ENCODE measurements around the gene RELT.

RELT gene

DNA sequence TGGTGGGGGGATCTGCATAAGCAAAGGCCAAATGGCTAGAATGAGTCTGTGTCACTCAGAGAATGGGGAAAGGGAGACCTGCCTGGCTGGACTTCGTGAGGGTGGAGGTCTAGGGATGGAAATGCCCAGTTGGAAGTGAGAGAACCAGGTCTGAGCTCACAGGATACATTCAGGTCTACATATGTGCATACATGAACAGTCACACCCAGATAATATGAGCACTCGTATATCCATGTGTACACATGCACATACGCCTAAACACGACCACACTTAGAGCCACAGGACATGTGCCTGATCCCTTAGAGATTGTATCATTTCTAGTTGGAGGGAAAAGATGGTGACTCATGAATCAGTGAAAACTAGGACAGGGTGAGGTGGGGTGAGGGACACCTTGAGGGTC, 21.1 kb upstream of the RELT start:
- no peak overlapping the region for H3K27ac ChIP-seq
- TF ChIP-seq CTCF (IDR thresholded peaks at IDR 0.05), result no peak
- H3K36me3 ChIP-seq (ENCODE audit: control insufficient read depth, insufficient read depth, low read length), result no peaks in the 10 kb centered on the region
- no peaks in the 10 kb centered on the region for H3K9me3 ChIP-seq (ENCODE audit: control insufficient read depth, low read length)
- H3K79me2 ChIP-seq, result peaks cover 5% of the 10 kb centered on the region
- H3K4me3 ChIP-seq (ENCODE audit: low read depth, low read length), result no peak overlapping the region
- no peak overlapping the region for H2AFZ ChIP-seq
- peaks cover 18% of the 10 kb centered on the region for H3K4me1 ChIP-seq
- no peaks in the 10 kb centered on the region for H3K27me3 ChIP-seq (ENCODE audit: control insufficient read depth, insufficient read depth, low read length)
- no peak overlapping the region for H3K9ac ChIP-seq
- H3K4me2 ChIP-seq (ENCODE audit: low read length), result no peak overlapping the region

DNA sequence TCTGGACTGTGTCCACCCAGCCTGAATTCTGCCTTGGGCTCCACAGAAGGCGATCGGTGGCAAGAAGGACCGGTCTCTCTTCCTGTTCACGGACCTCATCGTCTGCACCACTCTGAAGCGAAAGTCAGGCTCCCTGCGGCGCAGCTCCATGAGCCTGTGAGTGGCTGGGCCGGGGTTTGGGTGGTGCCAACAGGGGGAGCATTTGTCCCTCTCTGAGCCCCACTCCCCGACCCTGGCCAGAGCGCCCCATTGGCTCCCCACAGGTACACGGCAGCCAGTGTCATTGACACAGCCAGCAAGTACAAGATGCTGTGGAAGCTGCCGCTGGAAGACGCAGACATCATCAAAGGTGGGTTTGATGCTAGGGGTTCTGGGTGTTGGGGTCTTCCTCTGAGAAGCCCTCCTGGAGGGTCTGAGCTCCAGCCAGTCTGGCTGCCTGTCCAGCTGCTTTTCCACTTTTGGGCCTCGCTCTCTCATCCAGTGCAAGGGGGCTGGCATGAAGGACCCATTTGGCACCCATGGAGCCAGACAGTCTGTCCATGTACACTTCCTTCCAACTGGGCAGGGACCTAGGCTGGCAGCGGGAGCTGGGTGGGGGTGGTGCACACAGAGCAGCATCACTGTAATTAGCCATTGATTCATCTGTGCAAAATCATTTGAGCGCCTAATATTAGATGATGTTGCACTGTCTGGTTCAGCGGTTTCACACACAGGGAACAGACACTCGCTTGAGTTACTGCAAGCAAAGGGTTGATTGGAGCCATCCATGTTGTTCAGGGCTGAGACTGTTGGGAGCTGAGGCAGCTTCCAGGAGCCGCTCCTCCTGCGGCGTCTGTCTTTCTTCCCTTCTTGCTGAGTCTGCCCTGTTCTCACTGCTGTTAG, 19.0 kb upstream of the RELT start:
- Histone ChIP-seq H3K27ac (peak overlapping the region; percentile 83), H3K4me2 (ENCODE audit: low read length) (no peak overlapping the region), H3K36me3 (ENCODE audit: control insufficient read depth, insufficient read depth, low read length) (no peaks in the 10 kb centered on the region), H3K9me3 (ENCODE audit: control insufficient read depth, low read length) (no peaks in the 10 kb centered on the region), H3K9ac (no peak overlapping the region), H3K79me2 (peaks cover 5% of the 10 kb centered on the region), H3K4me1 (peaks cover 18% of the 10 kb centered on the region), H2AFZ (no peak overlapping the region), H3K27me3 (ENCODE audit: control insufficient read depth, insufficient read depth, low read length) (no peaks in the 10 kb centered on the region), H3K4me3 (ENCODE audit: low read depth, low read length) (no peak overlapping the region)
- no peak for TF ChIP-seq CTCF (IDR thresholded peaks at IDR 0.05)

GRCh38 chr11:73358071-73358470, 18.1 kb upstream of the RELT start:
- Histone ChIP-seq H2AFZ (no peak overlapping the region), H3K36me3 (ENCODE audit: control insufficient read depth, insufficient read depth, low read length) (no peaks in the 10 kb centered on the region), H3K27ac (peak overlapping the region; percentile 83)

GRCh38 chr11:73359341-73359740, 16.9 kb upstream of the RELT start:
- Histone ChIP-seq H3K27ac (peak overlapping the region; percentile 83), H2AFZ (peak overlapping the region; percentile 53), H3K27me3 (ENCODE audit: control insufficient read depth, insufficient read depth, low read length) (no peaks in the 10 kb centered on the region), H3K9ac (no peak overlapping the region), H3K79me2 (no peaks in the 10 kb centered on the region), H3K36me3 (ENCODE audit: control insufficient read depth, insufficient read depth, low read length) (no peaks in the 10 kb centered on the region), H3K4me2 (ENCODE audit: low read length) (no peak overlapping the region), H3K4me1 (peaks cover 18% of the 10 kb centered on the region), H3K9me3 (ENCODE audit: control insufficient read depth, low read length) (no peaks in the 10 kb centered on the region), H3K4me3 (ENCODE audit: low read depth, low read length) (no peak overlapping the region)
- TF ChIP-seq CTCF (IDR thresholded peaks at IDR 0.05), result no peak

More at GRCh38 chr11:73358071-73358470, 18.1 kb upstream of the RELT start:
- Histone ChIP-seq H3K4me1 (peaks cover 18% of the 10 kb centered on the region), H3K4me3 (ENCODE audit: low read depth, low read length) (no peak overlapping the region), H3K9ac (no peak overlapping the region), H3K9me3 (ENCODE audit: control insufficient read depth, low read length) (no peaks in the 10 kb centered on the region), H3K27me3 (ENCODE audit: control insufficient read depth, insufficient read depth, low read length) (no peaks in the 10 kb centered on the region), H3K79me2 (no peaks in the 10 kb centered on the region), H3K4me2 (ENCODE audit: low read length) (no peak overlapping the region)
- TF ChIP-seq CTCF (IDR thresholded peaks at IDR 0.05), result no peak

Data from parathyroid adenoma (tissue), 2 donors.